Upper lobe of left lung (tissue), 6 donors: ENCODE measurements around the gene TMEM240. TPM values are rescaled to one million over a fixed set of nuclear protein-coding genes. Genes with fewer than 3 reads are reported as not detected.
"Not testable (repeated sequence)": the region's sequence is repeated elsewhere in the genome, so short reads cannot be mapped to it uniquely, and the experiment has no call there.

Source experiments
- ATAC-seq, 2 donors: fragments of 200-7000 bp; cut with Tn5 transposase; one replicate each; pipeline ENCODE4 v1.9.1; 2022; ENCODE audit warnings: mild to moderate bottlenecking in 2 of 2, moderate library complexity in 2 of 2; ENCODE audit not compliant: low FRiP score in 2 of 2
- DNase-seq, 2 donors: peaks; one replicate each; pipeline ENCODE4 v3.0.0-alpha.2; 2019 to 2020
- H3K27ac ChIP-seq, 4 donors: fragments of 200-600 bp; sonication (generic); one replicate each; pipeline ENCODE4 v1.5.1; 2016 to 2019
- H3K27me3 ChIP-seq, 4 donors: fragments of 200-600 bp; sonication (generic); one replicate each; pipeline ENCODE4 v1.5.1; 2017 to 2019
- H3K36me3 ChIP-seq, 4 donors: fragments of 200-600 bp; sonication (generic); one replicate each; pipeline ENCODE4 v1.5.1; 2016 to 2019
- H3K4me1 ChIP-seq, 4 donors: fragments of 200-600 bp; sonication (generic); one replicate each; pipeline ENCODE4 v1.5.1; 2018 to 2019
- H3K4me3 ChIP-seq, 4 donors: fragments of 200-600 bp; sonication (generic); one replicate each; pipeline ENCODE4 v1.5.1; 2017 to 2019; ENCODE audit warnings: mild to moderate bottlenecking in 2 of 4, moderate library complexity in 1 of 4
- H3K9me3 ChIP-seq, 4 donors: fragments of 200-600 bp; sonication (generic); one replicate each; pipeline ENCODE4 v1.5.1; 2018 to 2019
- CTCF ChIP-seq, 6 experiments: fragments of 450-650 bp in 4 of 6; fragments of 200-600 bp in 2 of 6; sonication (generic) in 2 of 6; IDR thresholded peaks; one replicate each; pipeline ENCODE4 v1.5.1; 2016 to 2019; ENCODE audit warnings: antibody characterized with exemption in 6 of 6
- EP300 ChIP-seq, 4 donors: sonication (generic); formaldehyde crosslinking; IDR thresholded peaks; one replicate each; pipeline ENCODE4 v1.5.1; 2017; ENCODE audit warnings: antibody characterized with exemption in 4 of 4, control low read depth in 2 of 4
- POLR2A ChIP-seq, 4 donors: fragments of 450-650 bp; IDR thresholded peaks; one replicate each; pipeline ENCODE4 v1.5.1; 2016 to 2017; ENCODE audit warnings: antibody characterized with exemption in 4 of 4, mild to moderate bottlenecking in 2 of 4
- POLR2AphosphoS5 ChIP-seq, 2 donors: sonication (generic); formaldehyde crosslinking; IDR thresholded peaks; one replicate each; pipeline ENCODE4 v1.5.1; 2017; ENCODE audit warnings: antibody characterized with exemption in 2 of 2
- WGBS, 2 donors: methylation state at CpG; one replicate each; pipeline ENCODE4 v1.1.5; 2017 to 2018; 5-methylcytosine and 5-hydroxymethylcytosine counted together
- total RNA-seq, 6 donors: library from RNA; depleted of rRNA in 4 of 6; stranded (reverse); fragments of >200 nt in 4 of 6; gene quantifications; one replicate each; pipeline versions ENCODE4 v1.1.0 to v1.2.1, GENCODE V29; 2016 to 2021
- donor health status: DM: no; HTN: no; CAD: no; lungs with moderate emphysema.
- donor health status: DM: no; HTN: yes; CAD: no; lungs with severe emphysema.

TMEM240 gene
- total RNA-seq, 6 donors from 2014 or later, result 1.8 to 3.6 (median 3.1) TPM; not detected in 1

GRCh38 chr1:1523651-1524050, 16.8 kb downstream of the TMEM240 start:
- not testable (repeated sequence) for DNase-seq, H3K9me3 ChIP-seq, H3K4me3 ChIP-seq, H3K27ac ChIP-seq, ATAC-seq, H3K27me3 ChIP-seq, H3K4me1 ChIP-seq
- 92 to 93% methylated on average over 10 to 16 of the region's 17 CpGs for WGBS, 2 donors
- peaks cover 0 to 71% (median 44%) of the 10 kb centered on the region in 4 donors for H3K36me3 ChIP-seq

- peak in 1 of 2 donors; percentile 74 for DNase-seq
- not testable (repeated sequence) for H3K4me3 ChIP-seq, H3K27ac ChIP-seq, H3K4me1 ChIP-seq, H3K9me3 ChIP-seq, H3K27me3 ChIP-seq, ATAC-seq
- peaks cover 0 to 71% (median 45%) of the 10 kb centered on the region in 4 donors for H3K36me3 ChIP-seq
- WGBS, 2 donors, result 95 to 96% methylated on average over 18 to 25 of the region's 31 CpGs
These were observed 17.2 kb downstream of the TMEM240 start for GRCh38 chr1:1523226-1523625.

- H3K4me1 ChIP-seq, H3K4me3 ChIP-seq, H3K27ac ChIP-seq, ATAC-seq, H3K9me3 ChIP-seq, H3K27me3 ChIP-seq: not testable (repeated sequence)
- DNase-seq, result peak in 1 of 2 donors; percentile 75
- 91 to 97% methylated on average over 20 to 29 of the region's 30 CpGs for WGBS, 2 donors
- H3K36me3 ChIP-seq, result peaks cover 0 to 70% (median 46%) of the 10 kb centered on the region in 4 donors
These were observed 17.9 kb downstream of the TMEM240 start for GRCh38 chr1:1522536-1522935.

- DNase-seq, result no peak
- no peak overlapping the region for H3K4me3 ChIP-seq
- H3K36me3 ChIP-seq, result peaks cover 0 to 62% (median 43%) of the 10 kb centered on the region in 4 donors
- no peaks in the 10 kb centered on the region for H3K27me3 ChIP-seq
- H3K27ac ChIP-seq, result no peak overlapping the region
- ATAC-seq, result no peak
- no peaks in the 10 kb centered on the region for H3K4me1 ChIP-seq
- H3K9me3 ChIP-seq, result no peaks in the 10 kb centered on the region
- no peak for TF ChIP-seq POLR2A (IDR thresholded peaks at IDR 0.05)
- no peak for TF ChIP-seq POLR2AphosphoS5 (IDR thresholded peaks at IDR 0.05)
- no peak for TF ChIP-seq CTCF (IDR thresholded peaks at IDR 0.05)
- TF ChIP-seq EP300 (IDR thresholded peaks at IDR 0.05), result no peak
- WGBS, 2 donors, result 95% methylated on average over 19 of the region's 19 CpGs
These were observed 19.1 kb downstream of the TMEM240 start for GRCh38 chr1:1521331-1521730.

- peaks cover 0 to 51% (median 37%) of the 10 kb centered on the region in 4 donors for H3K36me3 ChIP-seq
- ATAC-seq (peak; percentile 17 to 38), DNase-seq (peak in 1 of 2 donors; percentile 87)
- H3K4me3 ChIP-seq, H3K27me3 ChIP-seq, H3K27ac ChIP-seq, H3K9me3 ChIP-seq, H3K4me1 ChIP-seq: not testable (repeated sequence)
- WGBS, 2 donors, result 95 to 98% methylated on average over 31 to 38 of the region's 51 CpGs
These were observed 20.5 kb downstream of the TMEM240 start for GRCh38 chr1:1519805-1520505.

GRCh38 chr1:1518621-1519007, 21.8 kb downstream of the TMEM240 start:
- not testable (repeated sequence) for DNase-seq, H3K4me1 ChIP-seq
- peaks cover 0 to 48% (median 34%) of the 10 kb centered on the region in 4 donors for H3K36me3 ChIP-seq

GRCh38 chr1:1517973-1518620, 22.3 kb downstream of the TMEM240 start:
- DNase-seq (no peak), ATAC-seq (no peak)
- no peak overlapping the region for H3K27ac ChIP-seq
- H3K4me1 ChIP-seq, result peaks cover 0 to 4% (median 2%) of the 10 kb centered on the region in 4 donors
- H3K27me3 ChIP-seq, result no peaks in the 10 kb centered on the region
- peaks cover 0 to 43% (median 30%) of the 10 kb centered on the region in 4 donors for H3K36me3 ChIP-seq
- no peak overlapping the region for H3K4me3 ChIP-seq
- 94 to 97% methylated on average over 12 to 22 of the region's 28 CpGs for WGBS, 2 donors
- no peaks in the 10 kb centered on the region for H3K9me3 ChIP-seq
- no peak for TF ChIP-seq EP300 (IDR thresholded peaks at IDR 0.05)
- TF ChIP-seq POLR2A (IDR thresholded peaks at IDR 0.05), result no peak
- no peak for TF ChIP-seq POLR2AphosphoS5 (IDR thresholded peaks at IDR 0.05)
- TF ChIP-seq CTCF (IDR thresholded peaks at IDR 0.05), result no peak

More at GRCh38 chr1:1518621-1519007, 21.8 kb downstream of the TMEM240 start:
- H3K27me3 ChIP-seq, H3K4me3 ChIP-seq, H3K9me3 ChIP-seq, H3K27ac ChIP-seq, ATAC-seq: not testable (repeated sequence)
- WGBS, 2 donors, result 95 to 97% methylated on average over 13 to 18 of the region's 19 CpGs

- H3K27me3 ChIP-seq, H3K9me3 ChIP-seq, H3K4me1 ChIP-seq, H3K4me3 ChIP-seq, ATAC-seq, H3K27ac ChIP-seq, DNase-seq: not testable (repeated sequence)
- peaks cover 0 to 34% (median 27%) of the 10 kb centered on the region in 4 donors for H3K36me3 ChIP-seq
- WGBS, 2 donors, result 94 to 98% methylated on average over 5 to 11 of the region's 14 CpGs
These were observed 23.5 kb downstream of the TMEM240 start for GRCh38 chr1:1516923-1517322.

GRCh38 chr1:1514376-1514775, 26.0 kb downstream of the TMEM240 start:
- not testable (repeated sequence) for DNase-seq, H3K9me3 ChIP-seq, H3K27me3 ChIP-seq, ATAC-seq, H3K27ac ChIP-seq, H3K4me3 ChIP-seq
- 68% methylated on average over 12 of the region's 16 CpGs; no CpG with 5 or more reads in 1 of the 2 donors for WGBS, 2 donors
- peaks cover 0 to 19% (median 12%) of the 10 kb centered on the region in 4 donors for H3K36me3 ChIP-seq
- H3K4me1 ChIP-seq, result peaks cover 5 to 17% (median 10%) of the 10 kb centered on the region in 4 donors

GRCh38 chr1:1513675-1514074, 26.7 kb downstream of the TMEM240 start:
- not testable (repeated sequence) for ATAC-seq, H3K9me3 ChIP-seq, H3K27ac ChIP-seq, H3K4me3 ChIP-seq, DNase-seq, H3K27me3 ChIP-seq
- Histone ChIP-seq H3K36me3 (peaks cover 0 to 15% (median 12%) of the 10 kb centered on the region in 4 donors), H3K4me1 (peaks cover 5 to 17% (median 10%) of the 10 kb centered on the region in 4 donors)
- WGBS, 2 donors, result 85 to 89% methylated on average over 4 to 10 of the region's 18 CpGs
